Measurements from ENCODE around the gene RNASEH2B. TPM values are rescaled to one million over a fixed set of nuclear protein-coding genes. Genes with fewer than 3 reads are reported as not detected.

RNASEH2B gene
- polyA plus RNA-seq (ENCODE audit: insufficient read length in 3 of 3): 10 to 100 TPM; 53.6 to 66.4 (median 56.2) TPM
- long read RNA-seq, donor 1, full-length matches to known transcripts: 14 of 14 reads
- long read RNA-seq, donor 1, partial matches to known transcripts: 0 of 14 reads
- long read RNA-seq, donor 1, other reads (novel, unspliced or antisense): 0 of 14 reads
- long read RNA-seq, donor 2, full-length matches to known transcripts: 20 of 20 reads
- long read RNA-seq, donor 2, partial matches to known transcripts: 0 of 20 reads
- long read RNA-seq, donor 2, other reads (novel, unspliced or antisense): 0 of 20 reads
- long read RNA-seq, donor 3, full-length matches to known transcripts: 25 of 25 reads
- long read RNA-seq, donor 3, partial matches to known transcripts: 0 of 25 reads
- long read RNA-seq, donor 3, other reads (novel, unspliced or antisense): 0 of 25 reads
- long read RNA-seq, donor 4, full-length matches to known transcripts: 13 of 13 reads
- long read RNA-seq, donor 4, partial matches to known transcripts: 0 of 13 reads
- long read RNA-seq, donor 4, other reads (novel, unspliced or antisense): 0 of 13 reads
- long read RNA-seq, donor 5: 0 reads
- long read RNA-seq, donor 6, full-length matches to known transcripts: 13 of 13 reads
- long read RNA-seq, donor 6, partial matches to known transcripts: 0 of 13 reads
- long read RNA-seq, donor 6, other reads (novel, unspliced or antisense): 0 of 13 reads
- long read RNA-seq, donor 7, full-length matches to known transcripts: 21 of 21 reads
- long read RNA-seq, donor 7, partial matches to known transcripts: 0 of 21 reads
- long read RNA-seq, donor 7, other reads (novel, unspliced or antisense): 0 of 21 reads
- long read RNA-seq, donor 8: 0 reads
- long read RNA-seq, donor 9, full-length matches to known transcripts: 14 of 14 reads
- long read RNA-seq, donor 9, partial matches to known transcripts: 0 of 14 reads
- long read RNA-seq, donor 9, other reads (novel, unspliced or antisense): 0 of 14 reads
- long read RNA-seq, donor 10, transcript RNASEH2B-201 (11 exons, 1,629 nt): major isoform, 7 of 11 reads
- long read RNA-seq, donor 10, partial matches to known transcripts: 0 of 11 reads
- long read RNA-seq, donor 10, other reads (novel, unspliced or antisense): 0 of 11 reads
- long read RNA-seq, donor 11, full-length matches to known transcripts: 7 of 7 reads
- long read RNA-seq, donor 11, partial matches to known transcripts: 0 of 7 reads
- long read RNA-seq, donor 11, other reads (novel, unspliced or antisense): 0 of 7 reads
- long read RNA-seq, donor 12, partial matches to known transcripts: 0 of 3 reads
- long read RNA-seq, donor 12, other reads (novel, unspliced or antisense): 0 of 3 reads
- long read RNA-seq, donor 13: 0 reads
- long read RNA-seq, donor 14, full-length matches to known transcripts: 16 of 16 reads
- long read RNA-seq, donor 14, partial matches to known transcripts: 0 of 16 reads
- long read RNA-seq, donor 14, other reads (novel, unspliced or antisense): 0 of 16 reads
- long read RNA-seq, donor 15, transcript RNASEH2B-201 (11 exons, 1,629 nt): major isoform, 5 of 6 reads
- long read RNA-seq, donor 15, partial matches to known transcripts: 0 of 6 reads
- long read RNA-seq, donor 15, other reads (novel, unspliced or antisense): 0 of 6 reads
- long read RNA-seq, donor 16, full-length matches to known transcripts: 34 of 42 reads
- long read RNA-seq, donor 16, partial matches to known transcripts: 8 of 42 reads
- long read RNA-seq, donor 16, other reads (novel, unspliced or antisense): 0 of 42 reads

DNA sequence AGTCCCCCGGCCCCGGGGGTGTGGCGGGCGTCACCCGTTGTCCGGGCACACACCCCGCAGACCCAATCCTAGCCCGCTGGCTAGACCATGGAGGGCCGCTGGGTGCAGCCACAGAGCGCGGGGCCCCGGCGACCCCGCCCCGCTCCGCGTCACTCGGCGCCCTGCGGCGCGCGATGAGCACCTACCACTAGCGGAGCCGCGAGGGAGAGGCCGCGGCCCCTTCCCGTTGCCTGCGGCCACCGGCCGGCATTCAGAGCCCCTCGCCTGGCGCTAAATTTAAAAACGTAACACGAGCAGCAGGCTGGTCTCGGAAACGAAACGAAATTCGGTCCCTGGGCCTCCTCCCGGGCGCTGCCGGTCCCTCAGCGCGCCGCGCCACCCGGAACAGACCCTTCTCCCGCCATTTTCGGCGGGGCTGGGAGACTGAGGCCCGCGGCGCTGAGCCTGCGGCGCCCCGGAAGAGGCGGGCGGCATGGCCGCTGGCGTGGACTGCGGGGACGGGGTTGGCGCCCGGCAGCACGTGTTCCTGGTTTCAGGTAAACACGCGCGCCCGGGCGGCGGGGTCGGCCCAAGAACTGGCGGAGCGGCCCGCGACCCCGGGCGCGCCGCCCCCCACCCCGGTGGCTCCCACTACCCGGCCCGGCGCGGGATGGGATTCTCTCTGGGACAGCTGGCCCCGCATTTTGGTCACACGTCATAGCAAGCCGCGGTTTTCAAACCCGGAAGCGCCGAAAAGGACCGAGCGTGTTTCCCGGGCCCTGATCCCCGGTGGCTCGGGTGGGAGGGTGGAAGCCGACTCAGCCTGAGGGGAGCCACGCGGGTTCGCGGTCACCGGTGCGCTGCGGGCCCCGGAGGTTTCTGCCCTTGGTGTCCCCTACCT is at the start of gene RNASEH2B:
Gene RNASEH2B (plus strand): TSS at position 187 of the 880 bp plus-strand sequence. CDS start 286 bp downstream, at position 473.
- peak in 8 of 11 donors; percentile 43 to 67 (median 60) for DNase-seq (ENCODE audit: extremely low read depth in 1 of 11, low read depth in 9 of 11, low spot score in 4 of 11)

DNA sequence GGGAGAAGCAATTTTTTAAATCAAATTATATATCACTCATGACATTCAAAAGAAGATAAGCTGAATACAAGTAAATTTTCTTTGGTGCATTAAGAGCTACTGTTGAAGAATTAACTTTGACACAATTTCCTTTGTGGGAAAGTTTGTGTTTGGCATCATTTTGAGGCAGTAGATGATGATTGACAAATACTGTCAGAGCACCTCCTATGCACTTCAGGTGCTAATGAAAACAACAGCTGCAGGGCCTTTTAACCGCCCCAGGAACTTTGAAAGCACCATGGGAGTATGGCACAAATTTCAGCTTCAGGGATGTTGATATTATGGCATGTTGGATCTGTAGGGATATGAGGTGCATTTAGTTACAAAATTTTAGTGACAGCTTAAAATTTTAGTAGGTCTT is 45.1 kb upstream of the RNASEH2B start:
- DNase-seq (ENCODE audit: extremely low read depth in 1 of 11, low read depth in 9 of 11, low spot score in 4 of 11): no peak

- no peak for DNase-seq (ENCODE audit: extremely low read depth in 1 of 11, low read depth in 9 of 11, low spot score in 4 of 11)
Measured at GRCh38 chr13:50866817-50867636, 42.6 kb upstream of the RNASEH2B start.

GRCh38 chr13:50867637-50867945 is 42.0 kb upstream of the RNASEH2B start:
- DNase-seq (ENCODE audit: extremely low read depth in 1 of 11, low read depth in 9 of 11, low spot score in 4 of 11): no peak

GRCh38 chr13:50871405-50871804 is 38.2 kb upstream of the RNASEH2B start:
- no peak for DNase-seq (ENCODE audit: extremely low read depth in 1 of 11, low read depth in 9 of 11, low spot score in 4 of 11)

- no peak for DNase-seq (ENCODE audit: extremely low read depth in 1 of 11, low read depth in 9 of 11, low spot score in 4 of 11)
Measured at GRCh38 chr13:50873467-50873866, 36.1 kb upstream of the RNASEH2B start.

GRCh38 chr13:50873991-50874390 is 35.6 kb upstream of the RNASEH2B start:
- DNase-seq (ENCODE audit: extremely low read depth in 1 of 11, low read depth in 9 of 11, low spot score in 4 of 11): no peak

DNA sequence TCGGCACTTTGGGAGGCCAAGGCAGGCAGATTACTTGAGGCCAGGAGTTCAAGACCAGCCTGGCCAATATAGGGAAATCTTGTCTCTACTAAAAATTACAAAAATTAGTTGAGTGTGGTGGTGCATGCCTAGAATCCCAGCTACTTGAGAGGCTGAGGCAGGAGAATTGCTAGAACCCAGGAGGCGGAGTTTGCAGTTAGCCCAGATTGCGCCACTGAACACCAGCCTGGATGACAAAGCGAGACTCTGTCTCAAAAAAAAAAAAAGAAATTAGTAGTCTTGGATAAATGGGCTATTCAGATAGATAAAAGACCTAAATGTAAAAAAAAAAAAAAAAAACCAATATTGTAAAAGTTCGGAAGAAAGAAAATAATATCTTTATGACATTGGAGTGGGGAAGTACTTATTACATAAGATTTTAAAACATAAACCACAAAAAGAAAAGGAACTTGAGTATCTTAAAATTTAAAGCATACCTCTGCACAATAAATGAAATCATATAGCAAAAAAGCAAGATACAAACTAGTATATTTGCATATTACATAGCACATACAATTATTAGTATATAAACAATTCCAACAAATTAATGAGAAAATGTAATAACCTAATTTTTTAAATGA is 26.7 kb upstream of the RNASEH2B start:
- no peak for DNase-seq (ENCODE audit: extremely low read depth in 1 of 11, low read depth in 9 of 11, low spot score in 4 of 11)

DNA sequence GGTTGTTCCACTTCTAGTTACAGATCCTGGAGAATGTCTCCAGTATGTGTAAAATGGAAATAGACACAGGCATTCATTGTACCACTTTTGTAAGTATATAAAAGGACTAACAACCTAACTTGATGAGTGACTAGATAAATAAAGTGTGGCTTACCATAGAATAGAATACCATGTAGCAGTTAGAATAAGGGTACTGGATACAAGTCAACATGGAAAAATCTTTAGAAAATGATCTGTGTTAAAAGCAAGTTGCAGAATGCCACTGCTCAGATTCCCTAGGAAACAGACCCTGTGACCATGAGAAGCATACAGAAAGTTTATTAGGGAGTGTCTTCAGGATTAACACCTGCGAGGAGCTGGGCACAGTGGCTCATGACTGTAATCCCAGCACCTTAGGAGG is 25.9 kb upstream of the RNASEH2B start:
- no peak for DNase-seq (ENCODE audit: extremely low read depth in 1 of 11, low read depth in 9 of 11, low spot score in 4 of 11)

DNA sequence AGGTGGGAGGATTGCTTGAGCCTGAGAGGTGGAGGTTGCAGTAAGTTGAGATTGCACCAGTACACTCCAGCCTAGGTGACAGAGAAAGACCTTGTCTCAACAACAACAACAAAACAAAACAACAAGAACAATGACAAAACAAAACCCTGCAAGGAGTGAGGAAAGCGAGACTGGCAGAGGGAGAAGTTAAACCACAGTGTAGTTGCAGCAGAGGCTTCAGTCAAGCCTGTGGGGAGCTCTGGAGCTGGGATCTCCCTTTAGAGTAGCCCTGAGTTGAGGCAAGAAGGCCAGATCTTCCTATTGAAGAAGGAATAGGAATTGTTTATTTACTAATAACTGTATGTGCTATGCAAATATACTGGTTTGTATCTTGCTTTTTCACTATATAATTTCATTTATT is 25.3 kb upstream of the RNASEH2B start:
- no peak for DNase-seq (ENCODE audit: extremely low read depth in 1 of 11, low read depth in 9 of 11, low spot score in 4 of 11)

GRCh38 chr13:50887151-50887550 is 22.4 kb upstream of the RNASEH2B start:
- no peak for DNase-seq (ENCODE audit: extremely low read depth in 1 of 11, low read depth in 9 of 11, low spot score in 4 of 11)

DNA sequence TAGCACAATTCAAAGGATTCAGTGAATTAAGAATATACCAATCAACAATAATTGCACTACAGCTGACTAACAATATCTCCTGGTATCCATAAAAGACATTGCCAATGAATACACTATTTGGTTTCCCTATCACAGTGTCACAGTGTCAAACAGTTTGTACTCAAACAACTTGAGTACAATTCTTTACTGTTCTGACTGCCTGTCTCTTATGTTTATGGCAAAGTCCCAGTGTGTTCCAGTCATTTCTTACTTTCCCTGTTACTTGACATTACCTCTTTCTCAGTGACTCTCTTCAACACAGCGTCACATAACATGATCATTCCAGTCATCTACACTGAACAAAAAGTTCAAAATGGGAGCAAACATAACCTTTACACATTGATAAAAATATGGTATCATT is 21.2 kb upstream of the RNASEH2B start:
- no peak for DNase-seq (ENCODE audit: extremely low read depth in 1 of 11, low read depth in 9 of 11, low spot score in 4 of 11)

DNA sequence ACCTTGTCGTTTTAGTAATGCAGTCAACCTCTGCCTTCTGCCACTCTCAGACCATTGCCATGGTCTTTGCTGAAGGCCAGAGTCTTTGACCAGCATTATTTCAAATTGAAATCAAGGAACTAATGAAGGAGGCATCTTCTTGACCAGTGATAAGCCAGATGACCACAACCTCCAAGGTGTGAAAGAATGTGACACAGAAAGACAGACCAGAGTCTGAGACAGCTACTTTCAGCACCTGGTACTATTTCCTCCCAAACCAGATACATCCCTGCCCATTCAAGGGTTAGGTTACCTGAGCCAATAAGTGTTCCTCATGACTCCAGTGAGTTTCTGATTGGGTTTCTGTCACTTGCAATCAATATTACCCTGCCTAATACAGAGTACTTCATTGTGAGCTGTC is 20.3 kb upstream of the RNASEH2B start:
- no peak for DNase-seq (ENCODE audit: extremely low read depth in 1 of 11, low read depth in 9 of 11, low spot score in 4 of 11)

DNA sequence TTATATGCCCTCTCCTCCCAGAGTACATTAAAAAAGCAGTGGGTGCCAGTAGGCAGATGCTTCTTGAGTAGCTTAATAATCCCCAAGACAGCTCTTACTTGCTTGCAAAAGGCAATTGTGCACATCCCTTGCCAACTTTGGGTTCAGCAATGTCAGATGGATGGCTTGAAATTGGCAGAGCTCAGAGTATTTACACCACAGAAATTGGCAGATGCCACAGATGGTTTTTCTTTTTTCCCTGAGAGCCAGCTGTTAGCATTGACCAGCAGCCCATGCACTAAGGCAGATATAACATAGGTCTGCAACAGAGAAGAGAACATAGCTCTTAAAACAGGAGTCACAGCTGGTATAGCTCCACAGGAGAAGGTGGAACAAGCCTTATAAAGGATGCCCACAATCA is 18.4 kb upstream of the RNASEH2B start:
- DNase-seq (ENCODE audit: extremely low read depth in 1 of 11, low read depth in 9 of 11, low spot score in 4 of 11): no peak

- no peak for DNase-seq (ENCODE audit: extremely low read depth in 1 of 11, low read depth in 9 of 11, low spot score in 4 of 11)
Measured at GRCh38 chr13:50892210-50892944, 17.2 kb upstream of the RNASEH2B start.
